GM23338 (cell line): Measurements from ENCODE around the gene CDK5RAP2. TPM values are rescaled to one million over a fixed set of nuclear protein-coding genes. Genes with fewer than 3 reads are reported as not detected.

Experiments used
- ATAC-seq: fragments of 200-7000 bp; cut with Tn5 transposase; 3 replicates; pipeline ENCODE4 v1.9.1; 2020
- DNase-seq: peaks from one replicate; pipeline ENCODE4 v3.0.0-alpha.2; 2015; ENCODE audit warnings: low spot score
- H2AFZ ChIP-seq: fragments of 200-600 bp; sonication (generic); 2 replicates; pipeline ENCODE4 v1.8.0; 2016; ENCODE audit warnings: antibody characterized with exemption, mild to moderate bottlenecking, moderate library complexity
- H3F3A ChIP-seq: fragments of 200-600 bp; sonication (generic); replicated peaks from 2 replicates; pipeline ENCODE4 v1.8.0; 2017; ENCODE audit warnings: antibody characterized with exemption, mixed run types, low read depth
- H3K27ac ChIP-seq: fragments of 200-600 bp; sonication (generic); 2 replicates; pipeline ENCODE4 v1.6.1; 2016; ENCODE audit warnings: low read depth
- H3K27me3 ChIP-seq: fragments of 200-600 bp; sonication (generic); 2 replicates; pipeline ENCODE4 v1.8.0; 2016; ENCODE audit warnings: mild to moderate bottlenecking, mixed run types, moderate library complexity; ENCODE audit not compliant: insufficient read depth
- H3K36me3 ChIP-seq: fragments of 200-600 bp; sonication (generic); 2 replicates; pipeline ENCODE4 v1.8.0; 2016; ENCODE audit warnings: mild to moderate bottlenecking; ENCODE audit not compliant: insufficient read depth
- H3K4me1 ChIP-seq: fragments of 200-600 bp; sonication (generic); 2 replicates; pipeline ENCODE4 v1.8.0; 2016; ENCODE audit warnings: mild to moderate bottlenecking, moderate library complexity; ENCODE audit not compliant: insufficient read depth
- H3K4me2 ChIP-seq: fragments of 200-600 bp; sonication (generic); 2 replicates; pipeline ENCODE4 v1.7.1; 2017; ENCODE audit warnings: mixed run types
- H3K4me3 ChIP-seq: fragments of 200-600 bp; sonication (generic); 2 replicates; pipeline ENCODE4 v1.6.1; 2016; ENCODE audit warnings: mixed run types
- H3K79me2 ChIP-seq: fragments of 200-600 bp; sonication (generic); replicated peaks from 2 replicates; pipeline ENCODE4 v1.8.0; 2017; ENCODE audit warnings: mild to moderate bottlenecking; ENCODE audit not compliant: insufficient read depth
- H3K9me2 ChIP-seq: fragments of 200-600 bp; sonication (generic); 2 replicates; pipeline ENCODE4 v1.8.0; 2017; ENCODE audit not compliant: insufficient read depth
- H4K20me1 ChIP-seq: fragments of 200-600 bp; sonication (generic); replicated peaks from 2 replicates; pipeline ENCODE4 v1.8.0; 2017; ENCODE audit warnings: mild to moderate bottlenecking; ENCODE audit not compliant: insufficient read depth
- H3K27ac Mint-ChIP-seq: 2 replicates; pipeline ENCODE4 v1.8.0; 2020; ENCODE audit warnings: inconsistent platforms, mild to moderate bottlenecking, moderate library complexity, mixed read lengths
- H3K27me3 Mint-ChIP-seq: 3 replicates; pipeline ENCODE4 v1.8.0; 2022; ENCODE audit warnings: low read depth, mild to moderate bottlenecking, moderate library complexity, mixed read lengths, inconsistent platforms; ENCODE audit not compliant: insufficient read depth, poor library complexity
- H3K36me3 Mint-ChIP-seq: 3 replicates; pipeline ENCODE4 v1.8.0; 2021; ENCODE audit warnings: low read depth, mild to moderate bottlenecking, inconsistent platforms, moderate library complexity, mixed read lengths
- H3K4me1 Mint-ChIP-seq: 3 replicates; pipeline ENCODE4 v1.8.0; 2020; ENCODE audit warnings: mild to moderate bottlenecking, inconsistent platforms, mixed read lengths
- H3K4me3 Mint-ChIP-seq: 3 replicates; pipeline ENCODE4 v1.8.0; 2021; ENCODE audit warnings: moderate library complexity, mild to moderate bottlenecking, inconsistent platforms, mixed read lengths
- H3K9me3 Mint-ChIP-seq: 3 replicates; pipeline ENCODE4 v1.8.0; 2020; ENCODE audit warnings: moderate library complexity, mild to moderate bottlenecking, inconsistent platforms, mixed read lengths
- CREB1 ChIP-seq: fragments of 250-450 bp; sonication (Bioruptor Pico); IDR thresholded peaks from 2 replicates; pipeline ENCODE4 v1.5.0; 2020; ENCODE audit warnings: low read depth, mild to moderate bottlenecking, moderate library complexity
- EZH2 ChIP-seq: fragments of 200-600 bp; sonication (generic); IDR thresholded peaks from one replicate; pipeline ENCODE4 v1.8.0; 2017; ENCODE audit warnings: antibody characterized with exemption, mild to moderate bottlenecking, low read depth; ENCODE audit not compliant: unreplicated experiment
- NANOG ChIP-seq: IDR thresholded peaks from 2 replicates; pipeline ENCODE4 v1.6.1; 2016; ENCODE audit warnings: antibody characterized with exemption, borderline replicate concordance
- polyA plus RNA-seq: library from polyadenylated mRNA; unstranded; fragments of >200 nt; fragmentation: Nextera tagmentation; extraction: Ambion mirVana; gene quantifications from 2 replicates; pipeline ENCODE4 v1.2.1, GENCODE V29; 2016
- total RNA-seq: library from RNA; depleted of rRNA; stranded (reverse); fragments of >200 nt; shearing (Covaris generic); gene quantifications from 2 replicates; pipeline ENCODE4 v1.2.3, GENCODE V29; 2014
- TF ChIP-seq, protein P1 (sequence below): fragments of 250-450 bp; sonication (Bioruptor Pico); IDR thresholded peaks from 2 replicates; pipeline ENCODE4 v1.5.0; 2020; ENCODE audit warnings: mild to moderate bottlenecking, moderate library complexity
- TF ChIP-seq, protein P2 (sequence below): IDR thresholded peaks from one replicate; pipeline ENCODE4 v1.6.1; 2018; ENCODE audit warnings: antibody characterized with exemption; ENCODE audit not compliant: unreplicated experiment

Gene CDK5RAP2
- total and polyA plus RNA-seq, 2 experiments from 2014 or later = 50.7 to 65.7 TPM

DNA sequence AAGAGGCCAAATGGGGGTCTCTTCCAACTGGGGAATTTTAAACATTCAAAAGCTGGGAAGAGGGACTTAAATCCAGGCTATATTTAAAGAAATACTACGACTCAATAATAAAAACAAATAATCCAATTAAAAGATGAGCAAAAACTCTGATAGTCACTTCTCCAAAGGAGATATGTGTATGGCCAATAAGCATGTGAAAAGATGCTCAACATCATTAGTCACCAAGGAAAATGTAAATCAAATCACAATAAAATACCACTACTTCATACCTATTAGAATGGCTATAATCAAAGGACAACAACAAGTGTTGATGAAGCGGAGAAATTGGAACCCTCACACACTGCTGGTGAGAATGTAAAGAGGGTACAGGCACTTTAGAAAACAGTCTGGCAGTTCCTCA lies 130.4 kb downstream of the CDK5RAP2 start (continued):
- TF ChIP-seq, protein P1, sequence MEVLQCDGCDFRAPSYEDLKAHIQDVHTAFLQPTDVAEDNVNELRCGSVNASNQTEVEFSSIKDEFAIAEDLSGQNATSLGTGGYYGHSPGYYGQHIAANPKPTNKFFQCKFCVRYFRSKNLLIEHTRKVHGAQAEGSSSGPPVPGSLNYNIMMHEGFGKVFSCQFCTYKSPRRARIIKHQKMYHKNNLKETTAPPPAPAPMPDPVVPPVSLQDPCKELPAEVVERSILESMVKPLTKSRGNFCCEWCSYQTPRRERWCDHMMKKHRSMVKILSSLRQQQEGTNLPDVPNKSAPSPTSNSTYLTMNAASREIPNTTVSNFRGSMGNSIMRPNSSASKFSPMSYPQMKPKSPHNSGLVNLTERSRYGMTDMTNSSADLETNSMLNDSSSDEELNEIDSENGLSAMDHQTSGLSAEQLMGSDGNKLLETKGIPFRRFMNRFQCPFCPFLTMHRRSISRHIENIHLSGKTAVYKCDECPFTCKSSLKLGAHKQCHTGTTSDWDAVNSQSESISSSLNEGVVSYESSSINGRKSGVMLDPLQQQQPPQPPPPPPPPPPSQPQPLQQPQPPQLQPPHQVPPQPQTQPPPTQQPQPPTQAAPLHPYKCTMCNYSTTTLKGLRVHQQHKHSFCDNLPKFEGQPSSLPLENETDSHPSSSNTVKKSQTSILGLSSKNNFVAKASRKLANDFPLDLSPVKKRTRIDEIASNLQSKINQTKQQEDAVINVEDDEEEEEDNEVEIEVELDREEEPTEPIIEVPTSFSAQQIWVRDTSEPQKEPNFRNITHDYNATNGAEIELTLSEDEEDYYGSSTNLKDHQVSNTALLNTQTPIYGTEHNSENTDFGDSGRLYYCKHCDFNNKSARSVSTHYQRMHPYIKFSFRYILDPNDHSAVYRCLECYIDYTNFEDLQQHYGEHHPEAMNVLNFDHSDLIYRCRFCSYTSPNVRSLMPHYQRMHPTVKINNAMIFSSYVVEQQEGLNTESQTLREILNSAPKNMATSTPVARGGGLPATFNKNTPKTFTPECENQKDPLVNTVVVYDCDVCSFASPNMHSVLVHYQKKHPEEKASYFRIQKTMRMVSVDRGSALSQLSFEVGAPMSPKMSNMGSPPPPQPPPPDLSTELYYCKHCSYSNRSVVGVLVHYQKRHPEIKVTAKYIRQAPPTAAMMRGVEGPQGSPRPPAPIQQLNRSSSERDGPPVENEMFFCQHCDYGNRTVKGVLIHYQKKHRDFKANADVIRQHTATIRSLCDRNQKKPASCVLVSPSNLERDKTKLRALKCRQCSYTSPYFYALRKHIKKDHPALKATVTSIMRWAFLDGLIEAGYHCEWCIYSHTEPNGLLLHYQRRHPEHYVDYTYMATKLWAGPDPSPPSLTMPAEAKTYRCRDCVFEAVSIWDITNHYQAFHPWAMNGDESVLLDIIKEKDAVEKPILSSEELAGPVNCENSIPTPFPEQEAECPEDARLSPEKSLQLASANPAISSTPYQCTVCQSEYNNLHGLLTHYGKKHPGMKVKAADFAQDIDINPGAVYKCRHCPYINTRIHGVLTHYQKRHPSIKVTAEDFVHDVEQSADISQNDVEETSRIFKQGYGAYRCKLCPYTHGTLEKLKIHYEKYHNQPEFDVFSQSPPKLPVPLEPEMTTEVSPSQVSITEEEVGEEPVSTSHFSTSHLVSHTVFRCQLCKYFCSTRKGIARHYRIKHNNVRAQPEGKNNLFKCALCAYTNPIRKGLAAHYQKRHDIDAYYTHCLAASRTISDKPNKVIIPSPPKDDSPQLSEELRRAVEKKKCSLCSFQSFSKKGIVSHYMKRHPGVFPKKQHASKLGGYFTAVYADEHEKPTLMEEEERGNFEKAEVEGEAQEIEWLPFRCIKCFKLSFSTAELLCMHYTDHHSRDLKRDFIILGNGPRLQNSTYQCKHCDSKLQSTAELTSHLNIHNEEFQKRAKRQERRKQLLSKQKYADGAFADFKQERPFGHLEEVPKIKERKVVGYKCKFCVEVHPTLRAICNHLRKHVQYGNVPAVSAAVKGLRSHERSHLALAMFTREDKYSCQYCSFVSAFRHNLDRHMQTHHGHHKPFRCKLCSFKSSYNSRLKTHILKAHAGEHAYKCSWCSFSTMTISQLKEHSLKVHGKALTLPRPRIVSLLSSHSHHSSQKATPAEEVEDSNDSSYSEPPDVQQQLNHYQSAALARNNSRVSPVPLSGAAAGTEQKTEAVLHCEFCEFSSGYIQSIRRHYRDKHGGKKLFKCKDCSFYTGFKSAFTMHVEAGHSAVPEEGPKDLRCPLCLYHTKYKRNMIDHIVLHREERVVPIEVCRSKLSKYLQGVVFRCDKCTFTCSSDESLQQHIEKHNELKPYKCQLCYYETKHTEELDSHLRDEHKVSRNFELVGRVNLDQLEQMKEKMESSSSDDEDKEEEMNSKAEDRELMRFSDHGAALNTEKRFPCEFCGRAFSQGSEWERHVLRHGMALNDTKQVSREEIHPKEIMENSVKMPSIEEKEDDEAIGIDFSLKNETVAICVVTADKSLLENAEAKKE (CRISPR knock-in tag) = no peak
- TF ChIP-seq, protein P2, sequence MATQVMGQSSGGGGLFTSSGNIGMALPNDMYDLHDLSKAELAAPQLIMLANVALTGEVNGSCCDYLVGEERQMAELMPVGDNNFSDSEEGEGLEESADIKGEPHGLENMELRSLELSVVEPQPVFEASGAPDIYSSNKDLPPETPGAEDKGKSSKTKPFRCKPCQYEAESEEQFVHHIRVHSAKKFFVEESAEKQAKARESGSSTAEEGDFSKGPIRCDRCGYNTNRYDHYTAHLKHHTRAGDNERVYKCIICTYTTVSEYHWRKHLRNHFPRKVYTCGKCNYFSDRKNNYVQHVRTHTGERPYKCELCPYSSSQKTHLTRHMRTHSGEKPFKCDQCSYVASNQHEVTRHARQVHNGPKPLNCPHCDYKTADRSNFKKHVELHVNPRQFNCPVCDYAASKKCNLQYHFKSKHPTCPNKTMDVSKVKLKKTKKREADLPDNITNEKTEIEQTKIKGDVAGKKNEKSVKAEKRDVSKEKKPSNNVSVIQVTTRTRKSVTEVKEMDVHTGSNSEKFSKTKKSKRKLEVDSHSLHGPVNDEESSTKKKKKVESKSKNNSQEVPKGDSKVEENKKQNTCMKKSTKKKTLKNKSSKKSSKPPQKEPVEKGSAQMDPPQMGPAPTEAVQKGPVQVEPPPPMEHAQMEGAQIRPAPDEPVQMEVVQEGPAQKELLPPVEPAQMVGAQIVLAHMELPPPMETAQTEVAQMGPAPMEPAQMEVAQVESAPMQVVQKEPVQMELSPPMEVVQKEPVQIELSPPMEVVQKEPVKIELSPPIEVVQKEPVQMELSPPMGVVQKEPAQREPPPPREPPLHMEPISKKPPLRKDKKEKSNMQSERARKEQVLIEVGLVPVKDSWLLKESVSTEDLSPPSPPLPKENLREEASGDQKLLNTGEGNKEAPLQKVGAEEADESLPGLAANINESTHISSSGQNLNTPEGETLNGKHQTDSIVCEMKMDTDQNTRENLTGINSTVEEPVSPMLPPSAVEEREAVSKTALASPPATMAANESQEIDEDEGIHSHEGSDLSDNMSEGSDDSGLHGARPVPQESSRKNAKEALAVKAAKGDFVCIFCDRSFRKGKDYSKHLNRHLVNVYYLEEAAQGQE = no peak
- no peak for TF ChIP-seq CREB1 (CRISPR knock-in tag)
- no peak for TF ChIP-seq EZH2

DNA sequence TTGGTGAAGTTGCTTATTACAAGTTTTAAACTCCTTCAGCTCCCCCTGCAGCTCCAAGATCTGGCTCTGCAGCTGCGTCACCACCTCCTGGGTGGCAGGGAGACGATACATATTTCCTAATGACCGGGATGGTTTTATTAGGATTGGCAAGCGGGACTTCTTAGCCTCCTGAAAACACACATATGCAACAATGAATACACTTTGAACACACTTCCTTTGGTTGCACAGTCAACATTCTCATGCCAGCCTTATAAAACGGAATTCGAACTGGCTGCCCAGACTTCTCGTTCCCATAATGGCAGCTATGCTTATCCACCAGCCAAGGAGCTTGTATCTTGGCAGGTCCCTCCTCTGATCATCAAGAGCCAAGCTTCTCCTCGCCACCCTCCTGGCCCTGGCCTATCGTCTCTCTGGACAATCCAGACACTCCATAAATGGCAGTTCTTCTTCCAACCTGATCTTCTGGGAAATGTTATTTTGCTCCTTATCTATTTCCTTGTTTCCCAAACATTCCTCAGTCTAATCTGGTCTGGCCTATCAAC lies 131.9 kb downstream of the CDK5RAP2 start:
- Histone ChIP-seq H3K79me2 (no peaks in the 10 kb centered on the region), H3K36me3 (peaks cover 6% of the 10 kb centered on the region; the same call in 1 of the 2 replicates), H3K4me1 (no peaks in the 10 kb centered on the region), H2AFZ (no peak overlapping the region), H3K4me3 (no peak overlapping the region), H3K9me2 (no peaks in the 10 kb centered on the region), H3K4me2 (no peak overlapping the region), H3K27ac (no peak overlapping the region), H3K27me3 (no peaks in the 10 kb centered on the region), H4K20me1 (peaks cover 12% of the 10 kb centered on the region; the same call in 1 of the 2 replicates), H3F3A (no peaks in the 10 kb centered on the region)
- Mint-ChIP-seq H3K4me1 (no peaks in the 10 kb centered on the region), H3K9me3 (no peaks in the 10 kb centered on the region; the same call in 2 of the 3 replicates), H3K27me3 (no peaks in the 10 kb centered on the region), H3K4me3 (no peak overlapping the region), H3K27ac (no peak overlapping the region), H3K36me3 (peaks cover 14% of the 10 kb centered on the region)
- ATAC-seq (no peak), DNase-seq (no peak)
- TF ChIP-seq NANOG (no peak), CREB1 (CRISPR knock-in tag) (no peak)
